DMS53 treated with DMSO at 0.1 percent for 48 hours (cell line): ENCODE measurements around the gene RMND1.
A peak's percentile ranks its signal among the peaks of the same experiment; 100 is the strongest.

ENCODE experiments used
- DNase-seq: peaks from one replicate; lab custom pipeline; 2025; ENCODE audit not compliant: unreplicated experiment; lab: John Stamatoyannopoulos, UW

The RMND1 gene

DNA sequence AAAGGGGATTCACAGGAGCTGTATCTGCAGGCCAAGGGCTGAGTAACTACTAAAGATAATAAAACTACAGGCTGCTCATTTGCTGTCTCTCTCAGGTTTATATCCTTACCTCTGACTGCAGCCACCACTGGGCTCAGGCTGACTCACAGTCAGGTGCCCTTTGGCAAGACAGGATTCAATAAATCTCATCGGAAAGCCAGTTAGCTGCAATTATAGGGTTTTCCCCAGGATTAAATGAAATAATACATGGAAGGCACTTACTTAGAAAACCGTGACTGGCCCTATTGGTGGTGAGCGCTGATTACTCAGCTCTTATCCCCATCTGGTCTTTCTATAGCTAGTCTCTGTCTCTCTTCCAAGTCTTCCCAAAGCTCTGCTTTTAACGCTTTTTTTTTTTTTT lies 26.4 kb downstream of the RMND1 start:
- DNase-seq: no peak

- no peak for DNase-seq
Observed at GRCh38 chr6:151422981-151423380, 28.9 kb downstream of the RMND1 start.

- DNase-seq: no peak
Observed at GRCh38 chr6:151417477-151417876, 34.4 kb downstream of the RMND1 start.

DNA sequence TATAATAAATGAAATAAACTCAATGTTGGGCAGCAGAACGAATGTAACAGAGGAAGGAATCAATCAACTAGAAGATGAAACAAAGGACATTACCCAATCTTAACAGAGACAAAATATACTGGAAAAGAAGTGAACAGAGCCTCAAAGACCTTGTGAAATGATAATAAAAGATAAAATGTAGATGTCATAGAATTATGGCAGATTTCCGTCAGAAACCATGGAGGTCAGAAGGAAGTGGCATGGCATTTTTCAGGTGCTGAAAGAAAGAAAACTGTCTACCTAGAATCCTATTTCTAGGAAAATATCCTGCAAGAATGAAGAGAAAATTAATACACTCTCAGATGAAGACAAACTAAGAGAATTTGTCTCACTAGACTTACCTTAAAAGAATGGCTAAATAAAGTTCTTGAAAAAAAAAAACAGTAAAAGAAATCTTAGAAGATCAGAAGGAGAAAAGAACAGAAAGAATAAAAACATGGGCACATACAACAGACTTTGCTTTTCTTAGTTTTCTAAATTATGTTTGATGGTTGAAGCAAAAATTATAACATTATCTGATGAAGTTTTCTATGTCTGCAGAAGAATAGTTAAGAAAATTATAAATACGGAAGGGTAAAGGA lies 37.2 kb downstream of the RMND1 start:
- DNase-seq: no peak

DNA sequence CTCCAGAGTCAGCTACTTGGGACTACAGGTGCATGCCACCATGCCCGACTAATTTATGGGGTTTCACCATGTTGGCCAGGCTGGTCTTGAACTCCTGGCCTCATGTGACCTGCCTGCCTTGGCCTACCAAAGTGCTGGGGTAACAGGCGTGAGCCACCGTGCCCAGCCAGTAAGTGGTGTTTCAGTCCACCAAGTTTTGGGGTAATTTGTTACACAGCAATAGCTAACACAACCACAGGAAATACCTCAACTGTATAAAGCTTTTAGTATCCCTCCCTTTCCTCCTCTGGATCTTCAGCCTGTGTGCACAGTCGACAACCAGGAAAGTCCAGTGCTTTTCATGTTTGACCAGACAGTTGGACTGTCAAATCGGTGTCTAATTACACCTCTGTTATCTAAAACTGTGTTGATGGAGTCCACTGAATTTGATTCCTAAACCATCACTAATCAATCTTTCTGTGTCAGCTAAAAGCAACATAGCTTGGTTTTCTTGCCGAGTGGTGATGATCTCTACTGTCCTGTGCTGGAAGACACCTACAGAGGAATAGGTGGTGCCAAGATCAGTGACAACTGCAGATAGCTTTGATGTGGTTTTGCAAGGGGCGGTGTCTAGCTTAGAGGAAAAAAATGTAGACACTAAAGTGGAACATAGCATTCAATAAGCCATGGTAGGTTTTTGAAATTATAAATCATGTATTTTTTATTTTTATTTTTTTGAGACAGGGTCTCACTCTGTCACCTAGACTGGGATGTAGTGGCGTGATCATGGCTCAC lies 38.4 kb downstream of the RMND1 start:
- DNase-seq: no peak

DNA sequence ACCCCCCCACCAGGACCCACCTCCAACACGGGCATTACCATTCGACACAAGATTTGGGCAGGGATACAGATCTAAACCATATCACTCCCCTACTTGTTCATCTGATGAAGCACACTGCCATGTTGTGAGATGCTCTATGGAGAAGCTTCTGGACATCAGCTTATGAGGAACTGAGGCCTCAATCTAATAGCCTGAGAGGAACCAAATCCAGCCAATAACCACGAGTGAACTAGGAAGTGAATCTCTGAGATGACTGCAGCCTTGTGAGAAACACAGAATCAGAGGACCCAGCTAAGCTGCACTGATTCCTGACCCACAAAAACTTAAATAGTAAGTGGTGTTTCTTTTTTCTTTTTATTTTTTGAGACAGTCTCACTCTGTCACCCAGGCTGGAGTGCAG lies 39.0 kb downstream of the RMND1 start:
- no peak for DNase-seq

GRCh38 chr6:151409679-151410078 lies 42.2 kb downstream of the RMND1 start:
- DNase-seq: no peak

DNA sequence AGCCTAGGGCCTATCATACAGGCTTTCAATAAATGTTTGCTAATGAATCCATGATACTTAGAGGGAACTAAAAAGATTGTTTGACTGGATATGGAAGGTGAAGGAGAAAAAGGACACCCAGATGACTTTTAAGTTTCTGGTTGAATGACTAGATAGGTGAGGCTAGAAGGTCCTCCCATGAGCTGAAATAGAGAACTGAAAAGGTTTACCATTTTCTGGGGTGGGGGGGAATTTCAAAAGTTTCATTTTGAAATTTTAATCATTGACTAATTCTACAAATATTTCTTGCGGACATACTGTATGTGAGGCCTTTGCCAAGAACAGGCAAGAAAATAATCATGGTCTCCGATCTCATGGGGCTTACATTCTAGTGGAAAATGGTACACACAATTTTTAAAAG lies 42.7 kb downstream of the RMND1 start:
- no peak for DNase-seq

DNA sequence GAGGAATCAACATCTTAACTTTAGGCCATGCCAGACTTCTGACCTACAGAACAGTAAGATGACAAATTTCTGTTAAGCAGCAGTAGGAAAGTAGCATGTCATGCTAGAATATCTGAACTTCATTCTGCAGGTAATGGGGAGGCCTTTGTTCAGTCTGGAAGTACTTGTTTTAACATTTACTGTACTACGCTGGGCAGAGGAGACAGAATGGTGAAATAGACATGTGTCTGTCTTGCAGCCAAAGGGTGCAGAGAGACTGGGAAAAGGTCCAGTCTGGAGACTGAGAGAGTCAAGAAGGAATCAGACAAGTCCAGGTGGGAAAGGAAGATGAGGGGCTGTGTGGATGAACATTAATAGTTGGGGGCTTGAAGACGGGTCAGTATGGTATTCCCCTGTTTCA lies 43.1 kb downstream of the RMND1 start:
- no peak for DNase-seq

GRCh38 chr6:151403919-151404308 lies 48.0 kb downstream of the RMND1 start:
- DNase-seq: no peak

GRCh38 chr6:151402228-151402627 lies 49.7 kb downstream of the RMND1 start:
- no peak for DNase-seq

DNA sequence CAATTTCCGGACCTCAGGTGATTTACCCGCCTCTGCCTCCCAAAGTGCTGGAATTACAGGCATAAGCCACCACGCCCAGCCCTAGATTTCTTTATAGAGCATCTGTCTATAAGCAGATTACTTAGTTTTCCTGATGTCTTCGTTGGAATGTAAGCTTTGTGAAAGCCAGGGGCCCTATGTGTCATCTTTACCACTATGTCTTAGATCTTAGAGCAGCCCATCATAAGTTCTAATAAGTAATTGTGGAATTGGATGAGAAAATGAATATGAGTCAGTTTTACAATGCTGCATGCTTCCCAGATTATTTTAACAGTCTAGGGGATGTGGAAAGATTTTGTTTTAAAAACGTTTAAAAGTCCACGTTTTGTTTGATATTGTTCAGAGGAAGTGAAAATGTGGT lies 51.5 kb downstream of the RMND1 start:
- DNase-seq: no peak

- DNase-seq: no peak
Observed at GRCh38 chr6:151399679-151400078, 52.2 kb downstream of the RMND1 start.

DNA sequence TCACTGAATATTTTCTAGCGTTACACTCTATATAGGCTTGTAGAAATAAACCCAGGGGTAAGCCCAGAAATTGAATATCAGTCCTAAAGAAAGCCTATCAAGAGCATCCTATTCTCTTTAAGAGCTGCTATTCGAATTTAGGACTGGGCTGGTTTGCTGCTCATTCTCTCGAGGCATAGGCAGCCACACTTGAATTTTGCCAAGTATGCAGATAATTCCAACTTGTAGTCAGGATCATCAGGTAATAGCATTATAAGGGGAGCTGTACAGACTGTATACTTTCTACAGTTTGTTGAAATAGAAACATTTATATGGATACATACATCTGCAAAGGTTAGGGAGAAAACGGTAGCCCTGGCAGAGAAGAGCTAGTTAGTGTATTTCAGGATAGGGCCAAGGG lies 58.5 kb downstream of the RMND1 start:
- no peak for DNase-seq

DNA sequence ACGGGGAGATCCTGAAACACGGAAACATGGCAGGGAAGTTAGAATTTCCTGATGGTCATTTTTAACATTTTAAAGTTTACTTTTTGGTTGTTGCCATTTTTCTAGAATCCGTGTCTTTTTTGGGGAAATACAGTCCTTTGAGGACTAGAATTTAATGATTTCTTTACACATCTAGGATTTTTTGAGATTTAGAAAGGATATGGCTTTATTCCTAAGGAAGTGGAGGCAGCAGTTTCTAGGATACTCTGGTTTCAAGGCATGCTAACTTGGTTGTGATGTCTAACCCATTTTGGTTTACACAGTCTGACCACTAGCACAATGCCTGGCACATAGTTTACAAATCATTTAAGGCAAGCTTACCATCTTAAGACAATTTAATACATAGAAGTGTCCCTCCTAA lies 59.5 kb downstream of the RMND1 start:
- no peak for DNase-seq

DNA sequence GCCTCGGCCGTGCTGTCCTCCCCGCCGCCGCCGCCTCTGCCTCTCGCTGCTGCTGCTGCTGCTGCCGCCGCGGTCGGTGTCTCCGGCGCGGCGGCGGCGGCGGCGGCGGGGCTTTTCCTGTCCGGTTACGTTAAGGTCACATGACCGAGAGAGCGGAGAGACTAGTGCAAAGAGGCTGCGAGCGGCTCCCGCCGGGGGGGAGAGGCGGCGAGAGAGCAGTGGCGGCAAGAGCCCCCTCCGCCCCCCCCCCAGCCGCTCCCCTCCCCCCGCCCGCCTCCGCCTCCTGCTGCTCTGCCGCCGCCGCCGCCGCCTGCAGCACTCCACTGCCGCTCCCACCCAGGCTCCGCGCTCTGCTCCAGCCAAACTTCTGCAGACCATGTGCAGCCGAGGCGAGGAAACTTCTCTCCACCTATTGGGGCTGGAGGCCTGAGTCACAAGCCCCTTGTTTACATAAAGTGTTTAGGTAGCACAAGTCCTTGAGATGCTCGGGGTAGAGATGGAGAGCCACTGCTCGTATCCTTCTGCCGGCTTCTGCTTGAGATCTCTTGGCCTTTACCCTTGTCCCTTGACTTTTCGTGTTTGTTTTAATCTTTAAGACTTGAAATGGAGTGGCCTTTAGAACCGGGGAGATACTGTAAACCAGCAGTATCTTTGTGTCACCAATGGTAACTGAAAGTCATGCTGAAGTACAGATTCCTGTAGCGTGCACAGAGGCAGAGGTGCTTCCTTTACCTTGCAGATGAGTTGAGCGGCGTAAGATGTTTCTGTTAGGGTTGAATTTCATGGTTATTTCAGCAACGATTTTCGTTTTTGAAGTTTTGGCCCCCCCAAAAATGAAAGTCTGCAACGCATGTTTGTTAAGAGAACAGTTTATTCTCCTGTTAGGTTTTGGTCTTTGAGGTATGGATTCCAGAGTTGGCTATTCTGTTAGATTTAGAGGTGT lies 60.2 kb downstream of the RMND1 start, which contains the start of gene ZBTB2:
TSS of gene ZBTB2 (minus strand) at position 89 of the 943 bp plus-strand sequence. CDS start 17,922 bp downstream, outside the sequence.
- DNase-seq: peak; percentile 61

DNA sequence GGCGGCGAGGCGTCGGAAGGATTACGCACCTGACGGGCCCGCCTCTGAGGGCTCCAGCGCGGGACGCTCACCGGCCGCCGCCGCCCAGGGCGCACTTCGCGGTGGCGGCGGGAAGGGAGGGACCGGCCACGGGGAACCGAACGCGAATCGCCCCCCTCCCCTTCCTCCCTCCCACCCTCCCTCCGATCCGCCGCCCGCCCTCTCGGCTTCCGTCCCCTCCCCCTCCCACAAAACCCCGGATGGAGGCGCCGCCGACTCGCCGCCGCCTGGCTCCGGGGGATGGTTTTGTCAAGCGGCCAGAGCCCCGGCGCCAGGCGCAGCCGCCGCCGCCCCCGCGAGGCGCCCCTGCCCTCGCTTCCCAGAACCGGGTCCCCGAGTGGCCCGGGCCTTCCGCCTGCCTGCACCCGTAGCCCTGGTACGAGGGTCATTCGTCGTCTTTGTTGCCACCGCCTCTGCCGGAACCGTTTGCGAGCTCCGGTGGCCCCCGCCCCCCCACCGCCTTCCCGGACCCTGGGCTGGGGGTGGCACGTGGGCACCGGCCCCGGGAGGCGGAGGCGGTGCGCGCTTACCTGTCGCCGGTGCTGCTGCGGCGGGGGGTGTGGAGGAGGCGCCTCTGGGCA lies 61.0 kb downstream of the RMND1 start:
- no peak for DNase-seq

GRCh38 chr6:151390276-151390850 lies 61.6 kb downstream of the RMND1 start:
- peak; percentile 82 for DNase-seq

- DNase-seq: peak; percentile 72
Observed at GRCh38 chr6:151389618-151390275, 62.2 kb downstream of the RMND1 start.

- DNase-seq: no peak
Observed at GRCh38 chr6:151388997-151389617, 62.8 kb downstream of the RMND1 start.
